Activated CD4-positive, alpha-beta T cell treated with anti-CD3 and anti-CD28 coated beads, Interleukin-2, amount 10 ng/mL, durations not matched to agents 7 days and 5 days (primary cell): ENCODE results near the gene KCNJ6. TPM values are rescaled to one million over a fixed set of nuclear protein-coding genes. Genes with fewer than 3 reads are reported as not detected.

Experiments used
- CTCF ChIA-PET: fragments of 350-600 bp; sonication (Branson Sonifier 250); formaldehyde crosslinking; loops from one replicate; lab custom pipeline; 2021; ENCODE audit warnings: antibody characterized with exemption; lab: Charles Lee
- POLR2A ChIA-PET: fragments of 350-600 bp; sonication (Branson Sonifier 250); formaldehyde crosslinking; loops from one replicate; lab custom pipeline; 2021; ENCODE audit warnings: antibody characterized with exemption; lab: Charles Lee
- DNase-seq: peaks from one replicate; pipeline ENCODE4 v3.0.0-alpha.2; 2020
- H3K27ac Mint-ChIP-seq: one replicate; pipeline ENCODE4 v1.8.0; 2021; ENCODE audit warnings: mild to moderate bottlenecking, moderate library complexity, mixed read lengths
- H3K27me3 Mint-ChIP-seq: one replicate; pipeline ENCODE4 v1.8.0; 2021; ENCODE audit warnings: mixed read lengths
- H3K36me3 Mint-ChIP-seq: one replicate; pipeline ENCODE4 v1.8.0; 2021; ENCODE audit warnings: low read depth, mixed read lengths
- H3K4me1 Mint-ChIP-seq: one replicate; pipeline ENCODE4 v1.8.0; 2021; ENCODE audit warnings: mixed read lengths
- H3K4me3 Mint-ChIP-seq: one replicate; pipeline ENCODE4 v1.8.0; 2021; ENCODE audit warnings: mild to moderate bottlenecking, moderate library complexity, mixed read lengths
- H3K9me3 Mint-ChIP-seq: one replicate; pipeline ENCODE4 v1.8.0; 2021; ENCODE audit warnings: mixed read lengths
- total RNA-seq, 2 experiments: library from RNA; stranded (reverse); gene quantifications; one replicate each; pipeline ENCODE4 v1.2.3, GENCODE V29; 2021

KCNJ6 gene
- total RNA-seq, 2 experiments from 2014 or later = not detected

DNA sequence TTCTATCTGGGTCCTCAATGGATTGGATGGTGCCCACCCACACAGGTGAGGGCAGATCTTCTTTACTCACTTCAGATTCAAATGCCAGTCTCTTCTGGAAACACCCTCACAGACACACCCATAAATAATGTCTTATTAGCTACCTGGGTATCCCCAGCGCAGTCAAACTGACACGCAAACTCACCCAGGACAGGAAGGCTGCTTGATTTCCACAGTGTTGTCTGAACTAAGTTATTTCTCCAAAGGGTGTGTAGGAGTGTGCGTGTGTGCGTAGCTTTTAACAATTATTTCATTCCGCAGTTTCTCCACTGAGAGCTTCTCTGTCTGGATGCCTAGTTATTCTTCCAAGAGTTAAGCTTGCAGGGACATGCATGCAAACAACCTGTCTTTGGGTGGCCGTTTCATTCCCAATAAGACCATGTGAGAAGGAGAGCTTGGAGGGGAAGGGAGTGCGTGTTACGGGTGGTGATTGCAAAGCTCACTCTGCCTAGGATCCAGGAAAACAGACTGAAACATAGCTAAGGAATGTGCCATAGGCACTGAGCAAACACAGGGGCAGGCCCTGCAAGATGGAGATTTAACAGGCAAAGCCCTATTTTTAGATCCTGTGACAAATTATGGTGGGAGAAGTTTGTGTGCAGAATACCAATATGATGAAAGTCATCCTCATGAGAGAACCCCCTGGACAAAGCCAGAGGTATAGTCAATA is 280.0 kb downstream of the KCNJ6 start:
- H3K27me3 Mint-ChIP-seq = peaks cover 28% of the 10 kb centered on the region
- DNase-seq = no peak
- no peaks in the 10 kb centered on the region for H3K9me3 Mint-ChIP-seq
- POLR2A ChIA-PET = no interaction called here
- CTCF ChIA-PET = no interaction called here
- H3K4me3 Mint-ChIP-seq = no peak overlapping the region
- no peak overlapping the region for H3K27ac Mint-ChIP-seq
- peaks cover 3% of the 10 kb centered on the region for H3K4me1 Mint-ChIP-seq
- H3K36me3 Mint-ChIP-seq = no peaks in the 10 kb centered on the region

DNA sequence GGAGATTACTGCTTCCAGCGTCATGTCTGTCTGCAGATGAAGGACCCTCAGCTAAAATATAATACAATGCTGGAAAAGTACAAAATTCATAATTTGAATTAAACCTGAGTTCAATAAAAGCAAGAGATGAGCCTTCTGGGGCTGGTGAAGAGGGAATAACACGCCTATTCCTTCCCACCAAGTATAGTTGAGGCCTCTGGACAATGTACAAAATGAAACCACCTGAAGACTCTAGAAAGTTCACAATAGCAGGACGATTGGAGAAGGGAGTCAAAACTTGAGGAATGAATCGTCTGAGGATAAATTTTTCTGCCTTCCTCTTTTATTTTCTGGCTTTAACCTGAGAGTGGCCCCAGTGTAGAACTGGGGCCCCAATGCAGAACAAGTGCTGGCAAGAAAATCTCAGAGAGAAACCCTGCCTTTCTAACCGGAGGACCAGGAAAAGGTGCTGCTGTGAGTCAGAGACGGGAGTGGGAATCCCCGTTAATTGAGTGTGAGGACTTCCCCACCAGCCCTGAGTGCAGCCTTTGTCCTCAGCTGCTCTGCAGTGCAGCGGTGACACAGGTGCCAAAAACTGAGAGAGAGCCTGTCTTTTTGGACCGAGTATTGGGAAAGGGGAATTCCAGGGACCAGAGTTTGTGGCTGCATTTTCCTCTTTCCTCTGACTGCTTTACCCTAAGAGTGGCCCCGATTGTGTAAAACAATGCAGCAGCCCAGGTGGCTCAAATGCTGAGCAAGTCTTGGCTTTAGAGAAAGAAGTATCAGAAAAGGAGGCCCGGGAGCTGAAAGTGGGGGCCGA is 284.7 kb downstream of the KCNJ6 start:
- no peak overlapping the region for H3K4me3 Mint-ChIP-seq
- no peak for DNase-seq
- CTCF ChIA-PET = no interaction called here
- peaks cover 35% of the 10 kb centered on the region for H3K27me3 Mint-ChIP-seq
- H3K27ac Mint-ChIP-seq = no peak overlapping the region
- no peaks in the 10 kb centered on the region for H3K4me1 Mint-ChIP-seq
- POLR2A ChIA-PET = no interaction called here
- H3K9me3 Mint-ChIP-seq = no peaks in the 10 kb centered on the region
- no peaks in the 10 kb centered on the region for H3K36me3 Mint-ChIP-seq

DNA sequence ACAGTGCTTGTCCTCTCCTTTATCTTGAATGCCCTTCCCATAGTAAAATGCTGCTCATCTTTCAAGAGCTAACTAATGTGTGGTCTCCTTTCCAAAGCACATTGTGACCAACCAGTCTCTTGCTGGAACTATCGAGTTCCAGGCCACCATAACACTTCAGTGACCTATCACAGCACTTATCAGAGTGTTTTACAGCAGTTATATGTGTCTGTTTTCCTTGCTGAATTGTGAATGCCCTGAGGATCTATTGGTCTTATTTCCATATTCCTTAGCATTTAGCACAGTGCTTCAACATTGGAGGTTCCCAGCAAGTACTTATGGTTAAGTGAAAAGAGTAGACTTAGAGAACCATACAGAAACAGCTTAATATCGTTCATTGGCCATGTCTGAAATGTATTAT is 285.4 kb downstream of the KCNJ6 start:
- no peak overlapping the region for H3K4me3 Mint-ChIP-seq
- peaks cover 35% of the 10 kb centered on the region for H3K27me3 Mint-ChIP-seq
- POLR2A ChIA-PET = no interaction called here
- DNase-seq = no peak
- H3K4me1 Mint-ChIP-seq = no peaks in the 10 kb centered on the region
- H3K36me3 Mint-ChIP-seq = no peaks in the 10 kb centered on the region
- no peaks in the 10 kb centered on the region for H3K9me3 Mint-ChIP-seq
- H3K27ac Mint-ChIP-seq = no peak overlapping the region
- CTCF ChIA-PET = no interaction called here

DNA sequence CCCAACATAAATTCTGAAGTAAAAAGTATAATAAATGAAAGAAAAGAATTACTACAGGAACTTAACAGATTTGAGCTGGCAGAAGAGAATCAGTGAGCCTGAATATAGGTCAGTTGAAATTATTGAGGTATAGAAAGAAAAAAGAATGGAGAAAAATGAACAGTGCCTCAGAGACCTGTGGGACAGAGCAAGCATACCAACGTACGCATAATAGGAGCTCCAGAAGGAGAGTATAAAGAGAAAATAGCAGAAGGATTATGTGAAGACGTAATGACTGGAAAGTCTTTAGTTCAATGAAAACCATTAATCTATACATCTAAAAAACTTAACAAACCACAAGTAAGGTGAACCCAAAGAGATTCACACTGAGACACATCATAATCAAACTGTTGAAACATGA is 287.9 kb downstream of the KCNJ6 start:
- Mint-ChIP-seq H3K4me3 (no peak overlapping the region), H3K27ac (no peak overlapping the region), H3K9me3 (no peaks in the 10 kb centered on the region), H3K27me3 (peaks cover 28% of the 10 kb centered on the region), H3K4me1 (no peaks in the 10 kb centered on the region), H3K36me3 (no peaks in the 10 kb centered on the region)
- ChIA-PET POLR2A (no interaction called here), CTCF (no interaction called here)
- no peak for DNase-seq

DNA sequence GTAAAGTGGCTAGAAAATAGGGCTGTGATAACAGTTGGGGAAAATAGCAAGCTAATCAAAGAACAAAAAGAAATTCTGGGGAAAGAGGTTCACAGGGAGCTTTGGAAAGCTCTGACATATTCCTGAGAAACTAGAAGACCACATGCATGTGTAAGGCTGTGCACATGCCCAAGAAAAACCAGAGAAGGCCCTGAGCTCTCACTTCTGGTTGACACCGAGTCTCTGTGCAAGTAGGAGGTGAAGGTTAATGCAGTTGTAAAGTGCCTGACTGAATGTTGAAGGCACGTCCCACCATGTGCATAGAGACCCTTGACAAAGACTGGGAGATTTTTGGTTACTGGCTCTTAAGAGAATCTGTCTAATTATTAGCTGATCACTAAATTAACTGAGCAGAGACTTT is 288.7 kb downstream of the KCNJ6 start:
- Mint-ChIP-seq H3K4me3 (no peak overlapping the region), H3K4me1 (no peaks in the 10 kb centered on the region), H3K27me3 (peaks cover 28% of the 10 kb centered on the region), H3K27ac (no peak overlapping the region), H3K9me3 (no peaks in the 10 kb centered on the region), H3K36me3 (no peaks in the 10 kb centered on the region)
- ChIA-PET POLR2A (no interaction called here), CTCF (no interaction called here)
- no peak for DNase-seq

DNA sequence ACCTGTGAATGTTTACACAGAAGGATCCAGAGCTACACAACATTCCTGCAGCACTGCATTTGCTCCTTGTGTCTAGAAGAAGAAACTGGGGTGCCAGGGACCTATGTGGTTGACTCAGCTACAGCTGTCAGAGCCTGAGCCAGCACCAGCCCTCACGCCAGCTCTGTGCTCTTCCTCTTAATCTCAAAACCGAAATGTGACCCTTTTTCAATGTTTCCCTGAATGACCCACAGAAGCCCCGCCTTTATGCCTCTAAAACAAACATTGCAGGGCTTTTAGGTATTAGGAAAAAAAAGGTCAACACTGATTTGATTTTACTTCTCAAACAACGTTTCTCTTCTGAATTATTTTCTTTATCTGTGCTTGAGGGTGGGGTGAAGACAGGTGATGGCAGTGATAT is 289.2 kb downstream of the KCNJ6 start:
- ChIA-PET POLR2A (no interaction called here), CTCF (no interaction called here)
- H3K4me3 Mint-ChIP-seq = no peak overlapping the region
- no peak overlapping the region for H3K27ac Mint-ChIP-seq
- no peak for DNase-seq
- H3K9me3 Mint-ChIP-seq = no peaks in the 10 kb centered on the region
- H3K27me3 Mint-ChIP-seq = peaks cover 26% of the 10 kb centered on the region
- no peaks in the 10 kb centered on the region for H3K36me3 Mint-ChIP-seq
- H3K4me1 Mint-ChIP-seq = no peaks in the 10 kb centered on the region

DNA sequence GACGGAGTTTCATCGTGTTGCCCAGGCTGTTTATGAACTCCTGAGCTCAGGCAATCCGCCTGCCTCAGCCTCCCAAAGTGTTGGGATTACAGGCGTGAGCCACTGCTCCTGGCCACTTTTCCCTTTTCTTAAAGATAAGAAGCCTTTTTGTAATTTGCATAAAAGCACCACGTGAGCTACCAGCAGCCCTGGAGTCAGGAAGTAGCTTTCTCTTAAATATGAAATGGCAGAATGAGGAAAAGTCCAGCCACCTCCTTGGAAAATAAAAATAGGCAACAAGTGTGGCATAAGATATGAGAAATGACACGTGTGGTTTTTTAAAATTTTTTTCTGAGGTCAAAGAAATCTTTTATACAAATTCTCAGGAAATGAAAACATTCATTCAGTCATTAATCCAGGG is 289.9 kb downstream of the KCNJ6 start:
- CTCF ChIA-PET = no interaction called here

DNA sequence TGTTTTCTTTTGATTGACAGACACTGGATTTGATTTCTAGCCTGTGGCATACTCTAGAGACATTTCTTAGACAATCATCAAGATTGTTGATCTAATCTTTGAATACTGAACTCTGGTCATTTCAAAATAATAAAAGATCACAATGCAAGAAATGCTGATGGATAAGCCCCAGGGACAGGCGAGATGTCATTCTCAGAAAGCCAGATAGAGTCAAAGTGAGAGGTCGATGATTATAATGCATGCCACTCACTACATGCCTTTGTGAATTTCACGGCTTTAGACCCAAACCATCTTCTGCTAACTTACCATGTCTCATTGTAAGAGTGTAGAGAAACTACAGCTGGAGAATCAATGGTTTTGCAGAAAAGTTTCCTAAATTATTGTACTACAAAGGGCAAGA is 292.6 kb downstream of the KCNJ6 start:
- Mint-ChIP-seq H3K4me3 (no peak overlapping the region), H3K27me3 (peaks cover 14% of the 10 kb centered on the region), H3K36me3 (no peaks in the 10 kb centered on the region), H3K4me1 (no peaks in the 10 kb centered on the region), H3K9me3 (no peaks in the 10 kb centered on the region), H3K27ac (no peak overlapping the region)
- DNase-seq = no peak
- POLR2A ChIA-PET = no interaction called here
- CTCF ChIA-PET = no interaction called here

More for the DNA sequence above, 289.9 kb downstream of the KCNJ6 start:
- POLR2A ChIA-PET = no interaction called here
- Mint-ChIP-seq H3K27me3 (peaks cover 22% of the 10 kb centered on the region), H3K4me1 (no peaks in the 10 kb centered on the region), H3K9me3 (no peaks in the 10 kb centered on the region), H3K36me3 (no peaks in the 10 kb centered on the region), H3K27ac (no peak overlapping the region), H3K4me3 (no peak overlapping the region)
- DNase-seq = no peak

DNA sequence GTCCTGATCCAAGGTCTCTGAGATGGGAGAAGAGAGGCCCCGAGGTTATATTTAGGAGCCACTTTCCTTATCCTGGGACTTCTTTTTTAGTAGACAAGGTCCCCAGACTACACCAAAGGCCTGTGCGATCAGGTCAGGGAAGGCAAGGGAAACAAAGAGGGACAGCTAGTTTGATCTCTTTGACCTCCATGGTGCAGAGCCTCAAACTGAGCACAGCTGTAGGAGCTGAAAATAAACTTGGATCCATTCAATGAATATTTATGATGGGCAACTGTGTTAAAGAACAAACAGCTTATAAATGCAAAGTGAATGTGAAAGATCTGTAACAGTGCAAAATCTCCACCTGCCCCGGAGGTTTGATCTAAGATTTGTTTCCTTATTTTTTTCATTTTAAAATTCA is 293.1 kb downstream of the KCNJ6 start:
- no peak for DNase-seq
- H3K27ac Mint-ChIP-seq = no peak overlapping the region
- peaks cover 10% of the 10 kb centered on the region for H3K27me3 Mint-ChIP-seq
- ChIA-PET CTCF (no interaction called here), POLR2A (no interaction called here)
- no peaks in the 10 kb centered on the region for H3K36me3 Mint-ChIP-seq
- no peak overlapping the region for H3K4me3 Mint-ChIP-seq
- H3K9me3 Mint-ChIP-seq = no peaks in the 10 kb centered on the region
- H3K4me1 Mint-ChIP-seq = no peaks in the 10 kb centered on the region

DNA sequence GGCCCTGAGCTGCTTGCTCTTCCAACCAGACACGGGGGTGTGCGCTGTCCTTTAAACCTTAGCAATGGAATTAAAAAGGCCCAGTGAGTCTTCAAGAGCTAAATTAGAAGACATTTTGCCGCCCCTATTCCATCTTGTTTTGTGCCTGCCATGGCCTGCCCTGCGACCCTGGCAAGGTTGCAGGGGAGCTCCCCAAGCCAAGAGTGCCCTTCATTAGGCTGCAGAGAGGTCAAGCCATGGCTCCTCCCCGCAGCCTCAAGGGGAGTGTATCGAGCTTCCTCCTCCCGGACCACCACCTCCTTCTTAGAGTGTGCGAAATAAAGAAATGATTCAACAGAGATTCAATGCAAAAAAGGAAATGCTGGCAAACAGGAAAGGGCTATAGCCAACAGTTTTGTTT is 293.5 kb downstream of the KCNJ6 start:
- POLR2A ChIA-PET = no interaction called here
- no peaks in the 10 kb centered on the region for H3K9me3 Mint-ChIP-seq
- no peaks in the 10 kb centered on the region for H3K36me3 Mint-ChIP-seq
- CTCF ChIA-PET = no interaction called here
- no peak for DNase-seq
- no peak overlapping the region for H3K4me3 Mint-ChIP-seq
- no peak overlapping the region for H3K27ac Mint-ChIP-seq
- H3K4me1 Mint-ChIP-seq = no peaks in the 10 kb centered on the region
- H3K27me3 Mint-ChIP-seq = peaks cover 9% of the 10 kb centered on the region

DNA sequence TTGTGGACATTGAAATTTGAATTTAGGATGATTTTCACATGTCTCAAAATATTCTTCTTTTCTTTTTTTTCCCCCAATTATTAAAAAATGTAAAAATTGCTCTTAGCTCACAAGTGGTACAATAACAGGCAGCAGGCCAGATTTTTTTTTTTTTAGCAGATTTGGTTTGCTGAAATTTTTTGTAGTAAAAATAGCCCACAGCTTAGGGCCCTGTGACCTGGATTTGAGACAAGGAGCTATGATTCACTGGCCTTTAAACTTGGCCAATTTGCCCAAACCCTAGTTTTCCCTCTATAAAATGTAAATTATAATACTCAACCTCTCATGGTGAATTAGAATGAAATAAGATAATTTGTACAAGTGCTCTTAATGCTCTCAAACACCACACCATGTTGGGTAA is 295.9 kb downstream of the KCNJ6 start:
- POLR2A ChIA-PET = no interaction called here
- H3K36me3 Mint-ChIP-seq = no peaks in the 10 kb centered on the region
- CTCF ChIA-PET = no interaction called here
- no peaks in the 10 kb centered on the region for H3K4me1 Mint-ChIP-seq
- H3K27ac Mint-ChIP-seq = no peak overlapping the region
- H3K9me3 Mint-ChIP-seq = no peaks in the 10 kb centered on the region
- H3K4me3 Mint-ChIP-seq = no peak overlapping the region
- no peak for DNase-seq
- H3K27me3 Mint-ChIP-seq = peaks cover 3% of the 10 kb centered on the region

DNA sequence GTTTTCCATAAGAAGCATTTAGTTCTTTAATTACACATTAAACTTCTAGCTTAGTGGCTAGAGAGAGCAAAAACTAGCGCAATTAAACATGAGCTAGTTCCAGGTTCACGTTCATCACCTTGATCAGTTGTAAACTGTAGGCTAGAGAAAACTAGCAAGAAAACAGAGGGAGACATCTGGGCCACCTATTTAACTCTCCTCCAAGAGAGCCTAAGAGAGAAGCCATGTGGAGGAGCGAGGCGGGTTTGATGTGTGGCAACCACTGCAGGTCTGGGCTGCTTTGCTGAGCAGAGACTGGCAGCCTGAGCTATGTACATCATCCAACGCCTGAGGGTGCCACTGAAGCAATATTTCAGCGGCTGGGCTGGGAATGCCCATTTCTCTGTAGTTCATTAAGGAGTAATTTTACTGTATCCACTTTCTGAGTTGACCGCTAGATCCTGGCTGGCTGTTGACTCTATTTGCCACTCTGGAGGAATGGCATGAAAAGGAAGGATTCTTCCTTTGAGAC is 296.7 kb downstream of the KCNJ6 start:
- Mint-ChIP-seq H3K4me1 (no peaks in the 10 kb centered on the region), H3K27ac (no peak overlapping the region), H3K9me3 (no peaks in the 10 kb centered on the region), H3K4me3 (no peak overlapping the region), H3K36me3 (no peaks in the 10 kb centered on the region), H3K27me3 (peaks cover 3% of the 10 kb centered on the region)
- ChIA-PET POLR2A (no interaction called here), CTCF (no interaction called here)
- no peak for DNase-seq

DNA sequence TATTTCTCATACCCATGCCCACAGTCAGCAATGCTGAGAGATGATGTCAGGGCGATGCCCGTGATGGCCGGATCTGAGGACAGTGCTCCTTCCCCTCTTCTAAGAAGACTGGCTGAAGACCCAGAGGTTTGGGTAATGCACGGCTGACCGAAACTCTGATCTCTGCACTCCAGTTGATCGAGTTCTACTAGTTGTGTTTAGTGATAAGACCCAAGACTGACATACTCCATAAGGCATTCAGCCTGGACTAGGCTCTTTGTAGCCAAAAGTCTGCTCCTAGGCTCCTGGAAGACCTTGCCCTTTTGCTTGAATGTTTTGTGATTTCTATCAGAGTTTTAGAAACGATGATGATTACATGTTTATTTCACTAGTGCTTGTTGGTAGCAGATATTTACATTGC is 298.2 kb downstream of the KCNJ6 start:
- Mint-ChIP-seq H3K36me3 (no peaks in the 10 kb centered on the region), H3K4me1 (no peaks in the 10 kb centered on the region), H3K4me3 (no peak overlapping the region), H3K27ac (no peak overlapping the region), H3K9me3 (no peaks in the 10 kb centered on the region), H3K27me3 (peaks cover 3% of the 10 kb centered on the region)
- POLR2A ChIA-PET = no interaction called here
- CTCF ChIA-PET = no interaction called here
- DNase-seq = no peak
